Caco-2 (cell line): ENCODE results near the gene ABCC1. TPM values are rescaled to one million over a fixed set of nuclear protein-coding genes. Genes with fewer than 3 reads are reported as not detected.

ENCODE experiments used
- BruUV-seq: library from RNA; stranded (reverse); fragments of 400-500 nt; replicated peaks from 2 replicates; lab custom pipeline; 2021; lab: Mats Ljungman, UMichigan
- CTCF ChIA-PET: fragments of 300-600 bp; sonication (Branson Sonifier 250); formaldehyde crosslinking; loops from one replicate; lab custom pipeline; 2022; ENCODE audit warnings: antibody characterized with exemption; lab: Charles Lee
- POLR2A ChIA-PET: fragments of 300-600 bp; sonication (Branson Sonifier 250); formaldehyde crosslinking; loops from one replicate; lab custom pipeline; 2022; ENCODE audit warnings: antibody characterized with exemption; lab: Charles Lee
- DNase-seq, 2 experiments: peaks; one replicate each; pipeline versions ENCODE4 v3.0.0 to v3.0.0-alpha.2; 2020 to 2022
- H3K27me3 ChIP-seq: replicated peaks from 2 replicates; pipeline ENCODE4 v1.6.0; 2011; ENCODE audit warnings: low read length; ENCODE audit not compliant: control insufficient read depth, insufficient read depth
- H3K36me3 ChIP-seq: 2 replicates; pipeline ENCODE4 v1.5.1; 2011; ENCODE audit warnings: low read length; ENCODE audit not compliant: control insufficient read depth, insufficient read depth
- H3K4me1 ChIP-seq: fragments of 250-450 bp; sonication (Bioruptor Pico); 2 replicates; pipeline ENCODE4 v1.5.1; 2020; ENCODE audit warnings: mild to moderate bottlenecking
- H3K4me3 ChIP-seq: 2 replicates; pipeline ENCODE4 v1.5.1; 2011; ENCODE audit warnings: low read depth, mild to moderate bottlenecking, control low read depth, low read length
- H3K9me3 ChIP-seq: fragments of 250-450 bp; sonication (Bioruptor Pico); 2 replicates; pipeline ENCODE4 v1.5.1; 2020; ENCODE audit warnings: mild to moderate bottlenecking, moderate library complexity
- H3K27ac Mint-ChIP-seq: one replicate; pipeline ENCODE4 v1.8.0; 2022; ENCODE audit warnings: mixed read lengths; ENCODE audit not compliant: unreplicated experiment
- H3K27me3 Mint-ChIP-seq: one replicate; pipeline ENCODE4 v1.8.0; 2022; ENCODE audit warnings: mixed read lengths; ENCODE audit not compliant: insufficient read depth, unreplicated experiment
- H3K36me3 Mint-ChIP-seq: one replicate; pipeline ENCODE4 v1.8.0; 2022; ENCODE audit warnings: mild to moderate bottlenecking, mixed read lengths; ENCODE audit not compliant: insufficient read depth, unreplicated experiment
- H3K4me1 Mint-ChIP-seq: one replicate; pipeline ENCODE4 v1.8.0; 2022; ENCODE audit warnings: low read depth, mixed read lengths; ENCODE audit not compliant: unreplicated experiment
- H3K4me3 Mint-ChIP-seq: one replicate; pipeline ENCODE4 v1.8.0; 2022; ENCODE audit warnings: mild to moderate bottlenecking, moderate library complexity, mixed read lengths; ENCODE audit not compliant: unreplicated experiment
- H3K9me3 Mint-ChIP-seq: one replicate; pipeline ENCODE4 v1.8.0; 2022; ENCODE audit warnings: mixed read lengths; ENCODE audit not compliant: unreplicated experiment
- intact Hi-C: fragments of 100-400 bp; cut with micrococcal nuclease; formaldehyde crosslinking; loops from one replicate; pipeline ENCODE4 v1.10.0; 2022; ENCODE audit not compliant: unreplicated experiment
- total RNA-seq: library from RNA; stranded (reverse); gene quantifications from 2 replicates; pipeline ENCODE4 v1.2.3, GENCODE V29; 2022
- TF ChIP-seq, protein P1 (sequence below), 2 experiments: fragments of 200-600 bp in 1 of 2; IDR thresholded peaks; 1 replicate in 1 of 2; 2 replicates in 1 of 2; pipeline versions ENCODE4 v1.5.1 to v1.8.0; 2011 to 2022; ENCODE audit warnings: antibody characterized with exemption in 1 of 2, control low read depth in 1 of 2, inconsistent platforms in 1 of 2, low read depth in 1 of 2, low read length in 1 of 2, mild to moderate bottlenecking in 1 of 2, moderate library complexity in 1 of 2; ENCODE audit not compliant: insufficient read depth in 1 of 2, severe bottlenecking in 1 of 2, unreplicated experiment in 1 of 2

The ABCC1 gene
- total RNA-seq, 1 experiment from 2014 or later: 22.3 TPM

DNA sequence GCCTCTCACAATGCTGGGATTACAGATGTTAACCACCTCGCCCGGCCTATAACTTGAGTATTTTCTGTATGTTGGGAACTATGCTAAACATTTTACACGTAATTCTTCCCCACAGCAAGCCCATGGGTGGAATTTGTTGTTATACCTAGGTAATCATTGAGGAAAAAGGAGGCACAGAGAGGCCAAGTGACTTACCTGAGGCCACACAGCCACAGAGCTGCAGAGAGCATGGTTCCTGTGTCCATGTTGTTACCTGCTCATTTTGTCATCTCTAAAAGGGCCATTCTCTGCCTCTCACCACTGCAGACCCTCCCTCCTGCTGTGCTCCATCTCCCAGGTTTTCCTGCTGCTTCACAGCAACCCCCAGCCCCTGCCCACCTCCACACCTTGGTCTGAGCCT, 135.5 kb downstream of the ABCC1 start:
- BruUV-seq: no TSS peak
- Mint-ChIP-seq H3K27ac (no peak overlapping the region), H3K9me3 (no peaks in the 10 kb centered on the region), H3K27me3 (no peaks in the 10 kb centered on the region), H3K4me3 (no peak overlapping the region), H3K36me3 (peaks cover 34% of the 10 kb centered on the region), H3K4me1 (no peaks in the 10 kb centered on the region)
- Histone ChIP-seq H3K4me1 (no peaks in the 10 kb centered on the region), H3K9me3 (peaks cover 12% of the 10 kb centered on the region), H3K4me3 (no peak overlapping the region), H3K27me3 (no peaks in the 10 kb centered on the region), H3K36me3 (peaks cover 6% of the 10 kb centered on the region)
- POLR2A ChIA-PET: no interaction called here
- intact Hi-C loops: no loop called here
- no peak for DNase-seq
- TF ChIP-seq, protein P1, sequence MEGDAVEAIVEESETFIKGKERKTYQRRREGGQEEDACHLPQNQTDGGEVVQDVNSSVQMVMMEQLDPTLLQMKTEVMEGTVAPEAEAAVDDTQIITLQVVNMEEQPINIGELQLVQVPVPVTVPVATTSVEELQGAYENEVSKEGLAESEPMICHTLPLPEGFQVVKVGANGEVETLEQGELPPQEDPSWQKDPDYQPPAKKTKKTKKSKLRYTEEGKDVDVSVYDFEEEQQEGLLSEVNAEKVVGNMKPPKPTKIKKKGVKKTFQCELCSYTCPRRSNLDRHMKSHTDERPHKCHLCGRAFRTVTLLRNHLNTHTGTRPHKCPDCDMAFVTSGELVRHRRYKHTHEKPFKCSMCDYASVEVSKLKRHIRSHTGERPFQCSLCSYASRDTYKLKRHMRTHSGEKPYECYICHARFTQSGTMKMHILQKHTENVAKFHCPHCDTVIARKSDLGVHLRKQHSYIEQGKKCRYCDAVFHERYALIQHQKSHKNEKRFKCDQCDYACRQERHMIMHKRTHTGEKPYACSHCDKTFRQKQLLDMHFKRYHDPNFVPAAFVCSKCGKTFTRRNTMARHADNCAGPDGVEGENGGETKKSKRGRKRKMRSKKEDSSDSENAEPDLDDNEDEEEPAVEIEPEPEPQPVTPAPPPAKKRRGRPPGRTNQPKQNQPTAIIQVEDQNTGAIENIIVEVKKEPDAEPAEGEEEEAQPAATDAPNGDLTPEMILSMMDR (IDR thresholded peaks at IDR 0.05; ENCODE audit: insufficient read depth in 1 of 2, low read depth in 1 of 2, low read length in 1 of 2, severe bottlenecking in 1 of 2, unreplicated experiment in 1 of 2): no peak
- CTCF ChIA-PET: no interaction called here

DNA sequence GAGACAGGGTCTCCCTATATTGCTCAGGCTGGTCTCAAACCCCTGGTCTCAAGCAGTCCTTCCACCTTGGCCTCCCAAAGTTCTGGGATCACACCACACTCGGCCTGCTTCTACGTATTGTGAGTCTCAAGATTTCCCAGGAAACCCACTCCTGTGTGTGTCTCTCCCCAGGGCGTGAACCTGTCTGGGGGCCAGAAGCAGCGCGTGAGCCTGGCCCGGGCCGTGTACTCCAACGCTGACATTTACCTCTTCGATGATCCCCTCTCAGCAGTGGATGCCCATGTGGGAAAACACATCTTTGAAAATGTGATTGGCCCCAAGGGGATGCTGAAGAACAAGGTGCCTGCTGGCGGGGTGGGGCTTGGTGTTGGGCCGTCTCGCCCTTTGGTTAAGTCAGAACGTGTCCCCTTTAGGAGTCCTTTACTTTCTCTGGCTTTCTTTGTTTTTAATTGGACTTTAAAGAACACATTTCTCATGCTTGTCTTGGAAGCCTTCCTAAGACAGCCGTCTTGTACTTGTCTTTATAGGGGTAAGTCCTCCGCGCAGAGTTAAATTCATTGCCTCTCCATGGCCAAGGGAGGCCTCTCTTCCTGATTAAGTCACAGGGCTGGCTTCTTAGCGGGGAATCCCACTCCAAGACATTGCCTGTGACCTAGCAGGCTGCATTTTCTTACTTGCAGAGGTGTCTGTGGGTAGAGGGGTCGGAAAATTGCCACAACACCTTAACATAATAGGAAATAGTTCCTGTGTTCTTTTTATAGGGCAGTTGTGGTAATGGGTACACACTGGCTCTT, 137.4 kb downstream of the ABCC1 start:
- Histone ChIP-seq H3K9me3 (peaks cover 12% of the 10 kb centered on the region), H3K4me1 (no peaks in the 10 kb centered on the region), H3K36me3 (peaks cover 6% of the 10 kb centered on the region), H3K27me3 (no peaks in the 10 kb centered on the region), H3K4me3 (no peak overlapping the region)
- H3K4me1 Mint-ChIP-seq: no peaks in the 10 kb centered on the region
- no peak overlapping the region for H3K27ac Mint-ChIP-seq
- no peak overlapping the region for H3K4me3 Mint-ChIP-seq
- intact Hi-C loops: no loop called here
- peaks cover 39% of the 10 kb centered on the region for H3K36me3 Mint-ChIP-seq
- no peaks in the 10 kb centered on the region for H3K27me3 Mint-ChIP-seq
- H3K9me3 Mint-ChIP-seq: no peaks in the 10 kb centered on the region
- DNase-seq: no peak
- no TSS peak for BruUV-seq
- TF ChIP-seq, protein P1 (IDR thresholded peaks at IDR 0.05; ENCODE audit: insufficient read depth in 1 of 2, low read depth in 1 of 2, low read length in 1 of 2, severe bottlenecking in 1 of 2, unreplicated experiment in 1 of 2): no peak
- ChIA-PET CTCF (no interaction called here), POLR2A (no interaction called here)

DNA sequence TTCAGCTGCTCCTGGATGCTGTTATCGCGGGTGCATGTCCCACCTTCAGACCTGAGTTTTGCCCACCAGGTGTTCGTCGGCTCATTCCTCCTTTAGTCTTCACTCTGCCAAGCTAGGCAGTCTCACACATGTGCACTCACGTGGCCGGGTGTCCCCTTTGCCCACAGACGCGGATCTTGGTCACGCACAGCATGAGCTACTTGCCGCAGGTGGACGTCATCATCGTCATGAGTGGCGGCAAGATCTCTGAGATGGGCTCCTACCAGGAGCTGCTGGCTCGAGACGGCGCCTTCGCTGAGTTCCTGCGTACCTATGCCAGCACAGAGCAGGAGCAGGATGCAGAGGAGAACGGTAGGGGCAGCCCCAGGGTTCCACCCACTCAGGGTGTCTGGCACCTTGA, 140.8 kb downstream of the ABCC1 start:
- no peaks in the 10 kb centered on the region for H3K27me3 Mint-ChIP-seq
- DNase-seq: no peak
- no peak overlapping the region for H3K27ac Mint-ChIP-seq
- no peaks in the 10 kb centered on the region for H3K4me1 Mint-ChIP-seq
- H3K36me3 Mint-ChIP-seq: peaks cover 27% of the 10 kb centered on the region
- Histone ChIP-seq H3K4me1 (no peaks in the 10 kb centered on the region), H3K4me3 (no peak overlapping the region), H3K9me3 (no peaks in the 10 kb centered on the region), H3K36me3 (no peaks in the 10 kb centered on the region), H3K27me3 (no peaks in the 10 kb centered on the region)
- ChIA-PET POLR2A (no interaction called here), CTCF (no interaction called here)
- no TSS peak for BruUV-seq
- H3K4me3 Mint-ChIP-seq: no peak overlapping the region
- TF ChIP-seq, protein P1 (IDR thresholded peaks at IDR 0.05; ENCODE audit: insufficient read depth in 1 of 2, low read depth in 1 of 2, low read length in 1 of 2, severe bottlenecking in 1 of 2, unreplicated experiment in 1 of 2): no peak
- intact Hi-C loops: no loop called here
- H3K9me3 Mint-ChIP-seq: no peaks in the 10 kb centered on the region
